ENCODE data around the gene CFP. TPM values are rescaled to one million over a fixed set of nuclear protein-coding genes. Genes with fewer than 3 reads are reported as not detected.
"Not testable (repeated sequence)": the region's sequence is repeated elsewhere in the genome, so short reads cannot be mapped to it uniquely, and the experiment has no call there.

The CFP gene
- total RNA-seq, 4 donors from 2014 or later: 0.83 to 3.8 (median 1.9) TPM

DNA sequence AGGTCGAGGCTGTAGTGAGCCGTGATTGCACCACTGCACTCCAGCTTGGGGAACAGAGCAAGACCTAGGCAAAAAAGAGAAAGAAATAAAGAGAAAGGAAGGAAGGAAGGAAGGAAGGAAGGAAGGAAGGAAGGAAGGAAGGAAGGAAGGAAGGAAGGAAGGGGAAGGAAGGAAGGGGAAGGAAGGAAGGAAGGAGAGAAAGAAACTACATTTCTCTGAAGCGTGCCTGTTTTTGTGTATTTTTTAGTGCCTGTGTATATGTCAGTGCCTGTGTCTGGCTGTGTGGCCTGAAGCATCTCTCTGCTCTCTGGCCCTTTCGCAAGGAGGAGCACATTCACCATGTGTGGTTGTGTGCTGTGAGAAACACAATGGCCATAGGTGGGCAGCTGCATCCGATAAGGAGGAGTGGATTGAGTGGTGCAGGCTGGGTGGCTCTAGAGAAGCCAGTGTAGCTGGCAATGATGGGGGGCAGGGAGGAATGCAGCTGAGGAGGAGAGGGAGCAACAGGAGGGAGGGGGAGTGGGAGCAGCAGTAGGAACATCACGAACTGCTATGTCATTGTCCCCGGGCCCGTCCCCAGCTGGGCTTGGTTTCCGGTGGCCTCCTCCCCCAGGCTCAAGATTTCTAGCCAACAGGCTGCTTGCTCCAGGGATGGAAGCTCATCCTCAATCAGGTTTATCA lies 21.5 kb downstream of the CFP start:
- TF ChIP-seq POLR2A (IDR thresholded peaks at IDR 0.05): no peak
- TF ChIP-seq, protein P1, sequence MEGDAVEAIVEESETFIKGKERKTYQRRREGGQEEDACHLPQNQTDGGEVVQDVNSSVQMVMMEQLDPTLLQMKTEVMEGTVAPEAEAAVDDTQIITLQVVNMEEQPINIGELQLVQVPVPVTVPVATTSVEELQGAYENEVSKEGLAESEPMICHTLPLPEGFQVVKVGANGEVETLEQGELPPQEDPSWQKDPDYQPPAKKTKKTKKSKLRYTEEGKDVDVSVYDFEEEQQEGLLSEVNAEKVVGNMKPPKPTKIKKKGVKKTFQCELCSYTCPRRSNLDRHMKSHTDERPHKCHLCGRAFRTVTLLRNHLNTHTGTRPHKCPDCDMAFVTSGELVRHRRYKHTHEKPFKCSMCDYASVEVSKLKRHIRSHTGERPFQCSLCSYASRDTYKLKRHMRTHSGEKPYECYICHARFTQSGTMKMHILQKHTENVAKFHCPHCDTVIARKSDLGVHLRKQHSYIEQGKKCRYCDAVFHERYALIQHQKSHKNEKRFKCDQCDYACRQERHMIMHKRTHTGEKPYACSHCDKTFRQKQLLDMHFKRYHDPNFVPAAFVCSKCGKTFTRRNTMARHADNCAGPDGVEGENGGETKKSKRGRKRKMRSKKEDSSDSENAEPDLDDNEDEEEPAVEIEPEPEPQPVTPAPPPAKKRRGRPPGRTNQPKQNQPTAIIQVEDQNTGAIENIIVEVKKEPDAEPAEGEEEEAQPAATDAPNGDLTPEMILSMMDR (IDR thresholded peaks at IDR 0.05): no peak
- Histone ChIP-seq H3K27ac (no peak overlapping the region), H3K4me1 (no peaks in the 10 kb centered on the region), H3K27me3 (no peaks in the 10 kb centered on the region), H3K4me3 (no peak overlapping the region), H3K9me3 (no peaks in the 10 kb centered on the region), H3K36me3 (no peaks in the 10 kb centered on the region)
- intact Hi-C loops (cut with DNase I): no loop called here
- no peak for DNase-seq
- WGBS, 2 donors: 38 to 65% methylated on average over 3 to 7 of the region's 9 CpGs

DNA sequence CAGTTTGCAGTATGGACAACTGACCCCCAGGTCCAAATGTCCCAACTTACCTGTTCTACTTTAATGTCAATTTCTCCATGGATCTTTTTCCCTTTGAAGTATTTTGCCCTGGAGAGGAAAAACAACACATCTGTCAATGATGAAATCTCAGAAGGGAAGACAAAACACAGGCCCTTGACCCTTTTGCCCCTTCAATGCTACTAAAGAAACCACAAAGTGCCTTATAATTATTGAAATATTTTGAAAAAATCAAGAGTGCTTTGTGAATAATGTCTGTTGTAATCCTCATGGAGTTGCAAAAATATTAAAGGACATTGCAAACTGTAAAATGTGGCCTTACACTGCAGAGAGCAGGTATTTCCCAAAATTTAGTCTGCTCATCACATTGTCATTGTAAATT lies 22.6 kb downstream of the CFP start:
- Histone ChIP-seq H3K4me1 (no peaks in the 10 kb centered on the region), H3K9me3 (no peaks in the 10 kb centered on the region), H3K36me3 (no peaks in the 10 kb centered on the region), H3K27ac (no peak overlapping the region), H3K27me3 (no peaks in the 10 kb centered on the region), H3K4me3 (no peak overlapping the region)
- no peak for TF ChIP-seq POLR2A (IDR thresholded peaks at IDR 0.05)
- TF ChIP-seq, protein P1 (IDR thresholded peaks at IDR 0.05): no peak
- no peak for DNase-seq
- intact Hi-C loops (cut with DNase I): no loop called here

DNA sequence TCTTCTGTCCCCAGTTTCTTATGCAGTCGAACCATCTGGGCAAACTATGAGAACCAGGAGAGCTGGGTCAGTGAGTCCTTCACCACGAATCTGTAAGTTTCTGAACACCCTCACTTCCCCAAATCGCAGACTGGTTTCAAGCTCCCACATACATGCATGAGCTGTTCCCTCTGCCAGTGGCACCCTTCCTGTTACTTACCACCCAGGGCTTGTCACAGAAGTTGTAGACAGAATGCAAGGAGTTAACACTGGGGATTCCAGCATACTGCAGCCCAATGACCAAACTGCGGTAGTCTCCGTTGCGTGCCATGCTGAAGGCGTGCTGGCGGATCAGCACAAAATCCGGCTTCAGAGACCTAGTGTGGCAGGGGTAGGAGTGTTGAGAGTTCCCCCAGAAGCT lies 24.7 kb downstream of the CFP start:
- no peaks in the 10 kb centered on the region for H3K4me1 ChIP-seq
- H3K9me3 ChIP-seq: no peaks in the 10 kb centered on the region
- TF ChIP-seq, protein P1 (IDR thresholded peaks at IDR 0.05): no peak
- no peak for TF ChIP-seq POLR2A (IDR thresholded peaks at IDR 0.05)
- H3K36me3 ChIP-seq: no peaks in the 10 kb centered on the region
- no peaks in the 10 kb centered on the region for H3K27me3 ChIP-seq
- intact Hi-C loops (cut with DNase I): no loop called here
- H3K27ac ChIP-seq: no peak overlapping the region
- no peak overlapping the region for H3K4me3 ChIP-seq
- WGBS, 2 donors: 47 to 69% methylated on average over 3 of the region's 9 CpGs
- DNase-seq: no peak

DNA sequence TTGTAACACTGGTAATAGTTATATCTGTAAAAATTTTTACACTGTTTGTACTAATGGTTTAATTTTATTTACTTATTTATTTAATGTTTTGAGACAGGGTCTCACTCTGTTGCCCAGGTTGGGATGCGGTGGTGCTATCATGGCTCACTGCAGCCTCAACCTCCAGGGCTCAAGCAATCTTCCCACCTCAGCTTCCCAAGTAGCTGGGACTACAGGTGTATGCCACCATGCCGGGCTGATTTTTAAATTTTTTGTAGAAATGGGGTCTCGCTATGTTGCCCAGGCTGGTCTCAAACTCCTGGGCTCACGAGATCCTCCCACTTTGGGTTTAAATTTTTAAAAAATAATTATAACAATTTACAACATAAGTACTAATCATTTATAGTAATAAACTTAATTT lies 26.6 kb downstream of the CFP start:
- 83 to 85% methylated on average over 4 of the region's 4 CpGs for WGBS, 2 donors
- H3K4me1 ChIP-seq; DNase-seq; intact Hi-C loops (cut with DNase I); H3K36me3 ChIP-seq; H3K27me3 ChIP-seq; H3K4me3 ChIP-seq; H3K27ac ChIP-seq; H3K9me3 ChIP-seq: not testable (repeated sequence)

DNA sequence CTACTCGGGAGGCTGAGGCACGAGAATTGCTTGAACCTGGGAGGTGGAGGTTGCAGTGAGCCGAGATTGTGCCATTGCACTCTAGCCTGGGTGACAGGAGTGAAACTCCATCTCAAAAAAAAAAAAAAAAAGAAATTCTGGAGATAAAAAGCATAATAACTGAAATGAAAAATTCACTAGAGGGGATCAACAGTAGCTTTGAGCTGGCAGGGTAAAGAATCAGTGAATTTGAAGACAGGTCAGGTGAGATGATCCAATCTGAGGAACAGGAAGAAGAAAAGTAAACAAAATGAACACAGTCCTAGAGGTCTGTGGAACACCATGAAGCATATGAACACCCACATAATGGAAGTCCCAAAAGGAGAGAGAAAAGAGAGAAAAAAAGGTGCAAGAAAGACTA lies 32.5 kb downstream of the CFP start:
- TF ChIP-seq POLR2A (IDR thresholded peaks at IDR 0.05): no peak
- TF ChIP-seq, protein P1 (IDR thresholded peaks at IDR 0.05): no peak
- no peak overlapping the region for H3K27ac ChIP-seq
- no peak overlapping the region for H3K4me3 ChIP-seq
- peaks cover 0 to 8% (median 0%) of the 10 kb centered on the region in 3 donors for H3K9me3 ChIP-seq
- no peaks in the 10 kb centered on the region for H3K4me1 ChIP-seq
- H3K27me3 ChIP-seq: no peaks in the 10 kb centered on the region
- 74% methylated on average over 3 of the region's 3 CpGs; no CpG with 5 or more reads in 1 of the 2 donors for WGBS, 2 donors
- intact Hi-C loops (cut with DNase I): no loop called here
- no peaks in the 10 kb centered on the region for H3K36me3 ChIP-seq
- DNase-seq: no peak

DNA sequence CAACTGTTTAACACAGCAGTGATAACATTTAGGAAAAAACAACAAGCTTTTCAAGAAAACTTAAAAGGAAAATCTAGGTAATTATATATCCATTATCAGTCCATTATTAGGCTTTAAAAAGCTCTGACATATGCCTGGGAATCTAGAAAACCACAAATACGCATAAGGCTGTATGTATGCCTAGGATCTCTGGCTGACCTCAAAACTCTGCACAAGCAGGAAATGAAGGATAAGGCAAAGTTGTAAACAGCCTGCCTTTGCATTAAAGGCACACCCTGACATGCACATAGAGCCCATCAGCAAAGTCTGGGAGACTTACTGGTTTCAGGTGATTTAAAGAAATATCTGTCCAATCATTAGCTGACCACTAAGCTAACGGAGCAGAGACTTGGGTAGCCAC lies 33.5 kb downstream of the CFP start:
- H3K9me3 ChIP-seq: peaks cover 0 to 8% (median 0%) of the 10 kb centered on the region in 3 donors
- peak overlapping the region in 1 of 4 donors; percentile 11 for H3K27ac ChIP-seq
- no peak overlapping the region for H3K4me3 ChIP-seq
- H3K4me1 ChIP-seq: no peaks in the 10 kb centered on the region
- intact Hi-C loops (cut with DNase I): no loop called here
- DNase-seq: no peak
- no peak for TF ChIP-seq POLR2A (IDR thresholded peaks at IDR 0.05)
- no peaks in the 10 kb centered on the region for H3K36me3 ChIP-seq
- WGBS, 2 donors: 52 to 74% methylated on average over 2 of the region's 2 CpGs
- H3K27me3 ChIP-seq: no peaks in the 10 kb centered on the region

Data from esophagus squamous epithelium (tissue), 5 donors.